ENCODE data around the gene SLC22A17.

The SLC22A17 gene

GRCh38 chr14:23361763-23362162 is 9.1 kb upstream of the SLC22A17 start:
- no peak for DNase-seq (ENCODE audit: low spot score)

GRCh38 chr14:23361320-23361719 is 8.6 kb upstream of the SLC22A17 start:
- DNase-seq (ENCODE audit: low spot score), result peak; percentile 47

- no peak for DNase-seq (ENCODE audit: low spot score)
Measured at GRCh38 chr14:23360496-23360895, 7.8 kb upstream of the SLC22A17 start.

DNA sequence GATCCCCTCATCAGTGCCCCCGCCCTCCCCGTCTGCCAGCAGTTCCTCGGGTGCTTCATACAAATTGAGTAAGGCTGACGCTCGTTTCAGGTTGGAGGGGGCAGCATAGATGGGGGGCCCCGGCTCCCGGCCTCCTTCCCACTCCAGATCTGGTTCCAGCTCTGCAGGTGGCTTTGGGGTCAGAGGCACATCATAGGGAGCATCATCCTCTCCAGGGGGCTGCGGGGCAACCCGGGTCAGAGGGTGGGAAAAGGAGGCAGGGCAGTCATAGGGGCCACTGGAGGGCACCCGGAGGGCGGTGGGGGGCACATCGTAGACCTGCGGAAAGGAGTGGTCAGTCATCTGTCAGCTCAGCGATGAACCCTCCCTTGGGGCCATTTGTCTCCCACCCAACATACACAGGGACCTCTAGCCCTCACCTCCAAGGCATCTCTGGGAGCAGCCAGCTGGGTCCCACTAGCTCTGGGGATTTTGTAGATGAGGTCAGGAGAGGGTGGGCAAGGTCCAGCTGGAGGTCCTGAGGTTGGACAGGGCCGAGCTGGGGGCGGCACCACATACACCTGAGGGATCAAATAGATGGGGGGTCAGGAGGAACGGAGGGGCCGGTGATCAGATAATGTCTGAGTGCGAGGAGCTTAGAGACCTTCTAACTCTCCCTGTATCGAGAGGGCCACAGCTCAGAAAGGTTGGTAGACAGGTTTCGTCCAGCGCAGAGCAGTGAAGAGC is 7.2 kb upstream of the SLC22A17 start:
- no peak for DNase-seq (ENCODE audit: low spot score)

DNA sequence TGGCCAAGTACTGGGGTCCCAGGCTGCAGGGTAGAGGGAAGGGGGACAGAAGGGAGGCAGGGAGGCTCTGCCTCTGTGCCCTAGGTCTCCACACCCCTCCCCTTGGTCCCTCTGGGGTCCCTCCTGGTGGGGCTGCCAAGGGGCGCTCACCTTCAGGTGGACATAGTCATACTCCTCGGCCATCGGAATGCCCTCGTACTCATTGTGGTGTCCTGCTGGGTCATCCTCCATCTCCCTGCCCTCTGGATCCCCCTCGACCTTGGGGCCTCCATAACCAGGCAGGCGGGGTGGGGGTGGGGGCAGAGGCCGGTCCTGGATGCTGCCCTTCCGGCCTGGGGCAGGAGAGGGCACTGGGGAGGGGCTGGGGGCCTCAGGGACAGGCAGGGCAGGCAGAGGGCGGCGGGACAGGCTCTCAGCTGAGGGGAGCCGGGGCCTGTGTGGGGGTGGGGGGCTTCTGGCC is 6.5 kb upstream of the SLC22A17 start:
- no peak for DNase-seq (ENCODE audit: low spot score)

DNA sequence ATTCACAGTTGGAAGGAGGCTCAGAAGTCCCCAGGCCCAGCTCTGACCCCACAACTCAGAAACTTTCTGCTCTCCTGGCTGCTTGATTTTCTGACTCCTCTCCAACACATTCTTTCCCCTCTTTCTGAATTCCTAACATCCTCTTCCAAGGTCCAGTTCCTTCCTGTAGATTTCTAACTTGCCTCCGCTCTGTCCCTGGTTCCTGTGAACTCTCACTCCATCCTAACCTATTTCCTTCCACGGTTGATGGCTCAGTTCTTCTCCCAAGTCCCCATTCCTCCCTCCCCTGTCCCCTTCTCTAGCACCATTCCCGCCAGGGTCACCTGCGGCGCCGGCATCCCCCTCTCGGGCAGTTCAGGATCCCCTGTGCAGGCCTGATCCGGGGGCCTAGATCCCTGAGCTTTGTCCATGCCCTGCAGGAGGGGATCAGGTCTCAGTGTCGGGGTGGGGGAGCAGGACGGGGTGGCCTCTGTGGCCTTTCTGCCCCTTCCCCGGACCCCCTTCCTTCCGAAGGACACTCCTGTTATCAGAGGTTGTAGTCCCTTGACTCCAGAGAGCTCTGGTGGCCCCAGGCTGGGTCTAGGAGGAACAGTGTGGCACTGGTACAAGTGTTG is 6.0 kb upstream of the SLC22A17 start:
- no peak for DNase-seq (ENCODE audit: low spot score)

DNA sequence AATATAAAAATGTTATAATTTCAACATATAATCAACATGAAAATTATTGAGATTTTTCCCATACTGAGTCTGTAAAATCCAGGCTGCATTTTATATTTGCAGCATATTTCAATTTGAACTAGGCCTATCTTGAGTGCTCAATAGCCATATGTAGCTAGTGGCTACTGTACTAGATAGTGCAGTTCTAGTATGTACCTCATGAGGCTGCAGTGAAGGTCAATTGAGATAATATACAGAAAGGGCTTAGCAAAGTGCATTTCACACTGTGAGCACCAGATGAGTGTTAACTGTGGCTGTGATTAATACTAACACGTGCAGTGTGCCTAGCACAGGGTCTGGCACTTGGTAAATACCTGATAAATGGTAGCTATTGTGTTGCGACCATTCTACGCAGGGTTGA is 5.4 kb upstream of the SLC22A17 start:
- DNase-seq (ENCODE audit: low spot score), result no peak

DNA sequence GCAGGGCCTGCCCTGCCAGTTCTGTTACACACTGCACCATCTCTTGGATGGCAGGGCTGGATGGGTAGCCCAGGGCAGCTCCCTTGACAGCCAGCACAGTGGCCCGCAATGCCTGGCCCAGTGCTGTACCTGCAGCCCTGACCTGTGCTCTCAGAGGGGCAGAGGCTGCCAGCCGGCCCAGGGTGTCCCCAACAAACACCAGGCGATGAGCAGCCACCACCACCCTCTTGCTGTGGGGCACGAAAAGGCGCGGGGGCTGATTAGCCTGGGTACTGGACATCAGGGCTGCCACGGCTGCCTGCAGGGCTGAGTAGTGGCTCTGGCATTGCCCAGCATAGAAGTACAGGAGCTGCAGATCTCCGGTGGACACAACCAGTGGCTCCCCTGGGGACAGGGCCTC is 4.6 kb upstream of the SLC22A17 start:
- no peak for DNase-seq (ENCODE audit: low spot score)

GRCh38 chr14:23356662-23357061 is 4.0 kb upstream of the SLC22A17 start:
- DNase-seq (ENCODE audit: low spot score), result no peak

- no peak for DNase-seq (ENCODE audit: low spot score)
Measured at GRCh38 chr14:23355871-23356435, 3.3 kb upstream of the SLC22A17 start.

DNA sequence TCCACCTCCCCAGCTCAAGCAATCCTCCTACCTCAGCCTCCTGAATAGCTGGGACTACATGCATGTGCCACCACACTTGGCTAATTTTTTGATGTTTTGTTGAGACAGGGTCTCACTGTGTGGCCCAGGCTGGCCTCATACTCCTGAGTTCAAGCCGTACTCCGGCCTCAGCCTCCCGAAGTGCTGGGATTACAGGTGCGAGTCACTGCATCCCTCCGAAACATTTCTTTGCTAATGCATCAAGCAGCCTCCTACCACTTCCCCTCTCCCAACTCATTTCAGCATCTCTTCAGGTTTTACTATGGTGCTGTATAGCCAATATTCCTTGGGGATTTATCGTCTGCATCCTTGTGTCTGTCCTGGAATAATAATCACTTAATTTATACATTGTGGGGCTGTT is 2.3 kb upstream of the SLC22A17 start:
- DNase-seq (ENCODE audit: low spot score), result no peak

- DNase-seq (ENCODE audit: low spot score), result no peak
Measured at GRCh38 chr14:23353433-23353780, 720 bp upstream of the SLC22A17 start.

DNA sequence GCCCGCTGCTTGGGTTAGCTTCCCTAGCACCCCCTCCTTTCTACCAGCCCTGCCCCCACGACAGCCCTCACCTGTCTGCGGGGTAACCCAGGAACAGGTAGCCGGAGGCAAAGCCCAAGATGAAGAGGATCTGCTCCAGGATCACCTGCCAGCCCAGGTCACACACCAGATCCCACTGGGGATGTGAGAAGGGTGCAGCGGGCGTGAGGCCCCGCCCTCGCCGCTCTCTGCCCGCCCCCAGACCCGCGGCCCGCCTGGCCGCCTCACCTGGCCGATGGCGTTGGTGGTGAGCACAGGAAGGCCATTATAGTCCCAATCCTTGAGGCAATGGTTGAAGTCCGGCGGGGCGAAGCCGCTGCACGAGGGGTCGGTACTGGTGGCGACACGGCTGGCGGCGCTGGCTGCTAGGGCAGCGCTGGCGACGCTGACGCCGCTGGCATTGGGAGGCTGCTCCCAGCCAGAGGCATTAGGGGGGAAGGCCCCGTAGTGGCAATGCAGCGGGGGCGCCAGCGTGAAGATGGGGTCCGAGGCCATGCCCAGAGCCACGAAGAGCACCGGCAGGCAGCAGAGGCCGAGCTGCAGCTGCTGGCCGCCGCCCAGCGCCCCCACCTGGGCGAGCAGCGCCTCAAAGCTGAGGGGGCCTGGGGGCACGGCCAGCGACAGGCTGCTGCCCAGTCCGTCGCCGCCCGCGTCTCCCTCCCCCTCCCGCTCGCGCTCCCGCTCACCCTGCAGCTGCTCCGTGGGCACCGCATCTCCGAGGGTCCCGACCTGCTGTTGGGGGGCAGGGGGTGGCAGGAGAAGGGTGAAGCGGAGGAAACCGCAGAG is 794 bp downstream of the SLC22A17 start:
- no peak for DNase-seq (ENCODE audit: low spot score)

GRCh38 chr14:23349156-23349845 is 3.4 kb downstream of the SLC22A17 start:
- DNase-seq (ENCODE audit: low spot score), result no peak

DNA sequence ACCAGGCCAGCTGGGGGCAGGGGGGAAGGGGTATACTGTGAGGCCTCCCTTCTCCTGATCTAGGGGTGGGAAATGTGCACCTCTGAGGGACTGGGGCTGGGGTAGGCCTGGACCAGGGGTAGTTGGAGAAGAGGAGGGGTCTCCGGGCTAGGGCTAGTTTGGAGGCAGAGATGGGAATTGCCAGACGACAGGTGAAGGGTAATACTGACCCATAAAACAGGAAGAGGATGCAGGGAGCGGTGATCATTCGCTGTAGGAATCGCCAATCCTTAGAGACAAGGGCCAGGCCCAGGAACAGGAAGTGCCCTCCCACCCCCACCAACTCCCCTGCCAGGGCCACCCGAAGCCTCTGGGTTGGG is 4.4 kb downstream of the SLC22A17 start:
- no peak for DNase-seq (ENCODE audit: low spot score)

- no peak for DNase-seq (ENCODE audit: low spot score)
Measured at GRCh38 chr14:23347406-23348296, 5.0 kb downstream of the SLC22A17 start.

- no peak for DNase-seq (ENCODE audit: low spot score)
Measured at GRCh38 chr14:23346693-23347405, 5.8 kb downstream of the SLC22A17 start.

DNA sequence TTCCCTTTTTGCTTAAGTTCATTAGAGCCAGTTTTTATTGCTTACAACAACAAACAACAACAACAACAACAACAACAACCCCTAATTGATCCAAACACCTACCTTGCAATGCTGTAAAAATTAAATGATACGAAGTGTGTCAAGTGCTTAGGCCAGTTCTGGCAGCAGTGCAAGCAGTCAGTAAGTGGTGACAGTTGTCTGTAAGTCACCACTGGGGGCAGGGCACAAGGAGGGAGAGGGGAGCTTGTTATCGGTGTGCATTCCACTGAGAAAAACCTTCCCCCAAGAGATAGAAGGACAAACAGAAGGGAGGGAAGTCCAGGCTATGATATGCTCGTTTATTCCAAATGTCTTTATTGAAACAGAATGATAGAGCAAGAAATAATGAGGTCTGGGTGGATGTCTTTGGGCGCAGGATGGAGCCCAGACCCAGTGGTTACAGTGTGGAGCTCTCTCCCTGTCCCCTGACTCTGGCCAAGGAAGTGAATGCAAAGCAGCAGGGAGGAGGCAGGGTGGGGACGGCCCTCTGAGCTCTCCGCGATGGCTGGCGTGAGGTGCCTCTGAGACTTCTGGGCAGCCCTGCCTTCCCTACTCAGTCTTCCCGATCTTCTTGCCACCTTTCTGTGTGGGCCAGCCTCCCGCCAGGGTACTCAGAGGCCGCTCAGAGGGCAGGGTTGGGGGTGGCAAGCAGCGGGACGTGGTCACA is 6.5 kb downstream of the SLC22A17 start:
- no peak for DNase-seq (ENCODE audit: low spot score)

- DNase-seq (ENCODE audit: low spot score), result no peak
Measured at GRCh38 chr14:23344481-23344880, 8.2 kb downstream of the SLC22A17 start.

Measured in activated CD4-positive, alpha-beta T cell treated with anti-CD3 and anti-CD28 coated beads, Interleukin-2, Interleukin-4, amounts not matched to agents 100 ng/mL and 50 ng/mL, durations not matched to agents 16 hours and 8 hours (primary cell).